K562 (cell line): ENCODE results near the gene AFF2.

Experiments used
- CBX5 ChIP-seq: IDR thresholded peaks from 2 replicates; pipeline ENCODE4 v1.6.1; 2014; ENCODE audit warnings: low read depth, borderline replicate concordance
- EWSR1 ChIP-seq: fragments of 450-650 bp; IDR thresholded peaks from 2 replicates; pipeline ENCODE4 v1.6.1; 2018; ENCODE audit warnings: borderline replicate concordance, mild to moderate bottlenecking, low read depth, moderate library complexity; ENCODE audit not compliant: partially characterized antibody
- JUN ChIP-seq, 2 experiments: sonication (generic) in 1 of 2; formaldehyde crosslinking in 1 of 2; IDR thresholded peaks; 2 replicates each; pipeline versions ENCODE4 v1.6.1 to v1.8.0; 2012 to 2022; ENCODE audit warnings: borderline replicate concordance in 2 of 2, mild to moderate bottlenecking in 2 of 2, improper control_type of control experiment in 1 of 2, low read depth in 1 of 2, low read length in 1 of 2, missing genetic modification reagents in 1 of 2
- POLR2AphosphoS5 ChIP-seq: IDR thresholded peaks from 2 replicates; pipeline ENCODE4 v1.6.1; 2011; ENCODE audit warnings: mild to moderate bottlenecking, low read depth, low read length, moderate library complexity; ENCODE audit not compliant: control insufficient read depth, insufficient read depth
- ZNF41 ChIP-seq: fragments of 250-450 bp; sonication (Bioruptor Pico); conservative IDR thresholded peaks from 2 replicates; pipeline ENCODE4 v1.4.0; 2020; ENCODE audit warnings: mild to moderate bottlenecking
- TF ChIP-seq, protein P1 (sequence below): sonication (generic); formaldehyde crosslinking; IDR thresholded peaks from 2 replicates; pipeline ENCODE4 v1.9.0; 2022; ENCODE audit warnings: mild to moderate bottlenecking, missing genetic modification reagents
- TF ChIP-seq, protein P2 (sequence below): sonication (generic); formaldehyde crosslinking; IDR thresholded peaks from 2 replicates; pipeline ENCODE4 v1.5.0; 2020; ENCODE audit warnings: missing genetic modification reagents

- TF ChIP-seq, protein P1, sequence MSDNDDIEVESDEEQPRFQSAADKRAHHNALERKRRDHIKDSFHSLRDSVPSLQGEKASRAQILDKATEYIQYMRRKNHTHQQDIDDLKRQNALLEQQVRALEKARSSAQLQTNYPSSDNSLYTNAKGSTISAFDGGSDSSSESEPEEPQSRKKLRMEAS (CRISPR knock-in tag) = no peak
- TF ChIP-seq ZNF41 (CRISPR knock-in tag) (no peak), EWSR1 (no peak), JUN (IDR thresholded peaks at IDR 0.05; ENCODE audit: borderline replicate concordance, low read depth, low read length) (no peak), JUN (CRISPR knock-in tag; IDR thresholded peaks at IDR 0.05; ENCODE audit: borderline replicate concordance) (no peak), POLR2AphosphoS5 (no peak), CBX5 (no peak)
- TF ChIP-seq, protein P2, sequence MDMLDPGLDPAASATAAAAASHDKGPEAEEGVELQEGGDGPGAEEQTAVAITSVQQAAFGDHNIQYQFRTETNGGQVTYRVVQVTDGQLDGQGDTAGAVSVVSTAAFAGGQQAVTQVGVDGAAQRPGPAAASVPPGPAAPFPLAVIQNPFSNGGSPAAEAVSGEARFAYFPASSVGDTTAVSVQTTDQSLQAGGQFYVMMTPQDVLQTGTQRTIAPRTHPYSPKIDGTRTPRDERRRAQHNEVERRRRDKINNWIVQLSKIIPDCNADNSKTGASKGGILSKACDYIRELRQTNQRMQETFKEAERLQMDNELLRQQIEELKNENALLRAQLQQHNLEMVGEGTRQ = no peak
Measured at GRCh38 chrX:148865277-148866210, 365.1 kb downstream of the AFF2 start.
